Measurements from ENCODE around the gene REV3L. TPM values are rescaled to one million over a fixed set of nuclear protein-coding genes. Genes with fewer than 3 reads are reported as not detected.

The REV3L gene
- total and polyA plus RNA-seq, 2 of the 13 experiments (the other 11 are each of a cell fraction or from before 2014, with no cell fraction given) = 12.8 to 31.3 TPM

GRCh38 chr6:111492499-111492898, 9.5 kb upstream of the REV3L start:
- Histone ChIP-seq H3K4me1 (ENCODE audit: insufficient read depth, low read length) (0 out of 2 replicates have a peak, but pooled peaks cover 8% of the 10 kb centered on the region), H3K9ac (ENCODE audit: insufficient read depth, low read depth, low read length) (no peak overlapping the region), H4K20me1 (ENCODE audit: insufficient read depth, low read length) (no peaks in the 10 kb centered on the region), H3K9me3 (ENCODE audit: low read length) (no peaks in the 10 kb centered on the region), H2AFZ (ENCODE audit: low read length) (no peak overlapping the region), H3K27ac (ENCODE audit: extremely low read length, insufficient read depth, low read length) (no peak overlapping the region), H3K27me3 (ENCODE audit: control insufficient read depth in 1 of 2, insufficient read depth in 2 of 2, low read length in 2 of 2) (no peaks in the 10 kb centered on the region), H3K79me2 (ENCODE audit: insufficient read depth, low read length) (peaks cover 46% of the 10 kb centered on the region), H3K36me3 (replicated peaks in 1 of 2; ENCODE audit: control insufficient read depth in 1 of 2, insufficient read depth in 2 of 2, low read length in 2 of 2) (peaks cover 0 to 4% of the 10 kb centered on the region in 2 experiments; a peak in 2 of 5 replicates), H3K4me3 (replicated peaks in 1 of 3; ENCODE audit: insufficient read depth in 1 of 3, low read depth in 2 of 3, low read length in 3 of 3) (no peak overlapping the region), H3K4me2 (ENCODE audit: low read depth, low read length) (no peak overlapping the region)
- no TSS peak for BruUV-seq (replicated peaks)
- intact Hi-C loops (cut with micrococcal nuclease; ENCODE audit: unreplicated experiment) = no loop called here
- ChIA-PET POLR2A (interaction anchor here (0.8 to 1.0 kb wide), 2 partner anchors 8 to 10 kb away, joined by 3 to 4 read pairs; partner anchors contain the start of gene REV3L), CTCF (ENCODE audit: low intra/inter-chr PET ratio, low total read pairs) (no interaction called here)
- in situ Hi-C loops (cut with HindIII; ENCODE audit: extremely low pct_ligation_motif_present, low pct_unique_long_range_greater_than_20kb) = no loop called here
- FAIRE-seq (no peak), DNase-seq (ENCODE audit: low spot score) (no peak), ATAC-seq (no peak)
- 95% methylated on average over 2 of the region's 2 CpGs for WGBS (ENCODE audit: low lambda C conversion rate)
- TF ChIP-seq ZNF121 (CRISPR knock-in tag; IDR thresholded peaks at IDR 0.05) = peak; percentile 80
- TF ChIP-seq ZNF770 (CRISPR knock-in tag; IDR thresholded peaks at IDR 0.05) = peak; percentile 86
- no peak for TF ChIP-seq ZNF510 (CRISPR knock-in tag; IDR thresholded peaks at IDR 0.05; ENCODE audit: low read depth)
- TF ChIP-seq ZBTB3 (CRISPR knock-in tag; IDR thresholded peaks at IDR 0.05; ENCODE audit: borderline replicate concordance, low read depth) = peak; percentile 66; the same call in 1 of the 2 replicates

- H3K4me1 ChIP-seq (ENCODE audit: insufficient read depth, low read length) = peaks cover 19% of the 10 kb centered on the region
- H3K9ac ChIP-seq (ENCODE audit: insufficient read depth, low read depth, low read length) = no peak overlapping the region
- no TSS peak for BruUV-seq (replicated peaks)
- H3K4me3 ChIP-seq (replicated peaks in 1 of 3; ENCODE audit: insufficient read depth in 1 of 3, low read depth in 2 of 3, low read length in 3 of 3) = no peak overlapping the region
- no peak overlapping the region for H2AFZ ChIP-seq (ENCODE audit: low read length)
- DNase-seq (ENCODE audit: low spot score) = no peak
- intact Hi-C loops (cut with micrococcal nuclease; ENCODE audit: unreplicated experiment) (no loop called here), in situ Hi-C loops (cut with HindIII; ENCODE audit: extremely low pct_ligation_motif_present, low pct_unique_long_range_greater_than_20kb) (no loop called here)
- no peak overlapping the region for H3K27ac ChIP-seq (ENCODE audit: extremely low read length, insufficient read depth, low read length)
- H3K9me3 ChIP-seq (ENCODE audit: low read length) = no peaks in the 10 kb centered on the region
- no peaks in the 10 kb centered on the region for H4K20me1 ChIP-seq (ENCODE audit: insufficient read depth, low read length)
- ChIA-PET CTCF (ENCODE audit: low intra/inter-chr PET ratio, low total read pairs) (no interaction called here), POLR2A (interaction anchor here (2.0 kb wide), 1 partner anchor 11 kb away, joined by 4 read pairs; no protein-coding TSS in a partner anchor)
- no peak for FAIRE-seq
- no peak for TF ChIP-seq POGK (CRISPR knock-in tag; conservative IDR thresholded peaks at IDR 0.05)
- 0 out of 2 replicates have a peak, but pooled peaks have one; percentile 10 for TF ChIP-seq ATF1 (CRISPR knock-in tag; IDR thresholded peaks at IDR 0.05)
- no peak for TF ChIP-seq ZNF143 (CRISPR knock-in tag; IDR thresholded peaks at IDR 0.05)
- no peak for TF ChIP-seq SKIL (CRISPR knock-in tag; IDR thresholded peaks at IDR 0.05; ENCODE audit: borderline replicate concordance)
- TF ChIP-seq ZNF264 (CRISPR knock-in tag; IDR thresholded peaks at IDR 0.05) = no peak
- ATAC-seq = no peak
- H3K27me3 ChIP-seq (ENCODE audit: control insufficient read depth in 1 of 2, insufficient read depth in 2 of 2, low read length in 2 of 2) = no peaks in the 10 kb centered on the region
- 97% methylated on average over 3 of the region's 3 CpGs for WGBS (ENCODE audit: low lambda C conversion rate)
- H3K79me2 ChIP-seq (ENCODE audit: insufficient read depth, low read length) = peaks cover 52% of the 10 kb centered on the region
- H3K36me3 ChIP-seq (replicated peaks in 1 of 2; ENCODE audit: control insufficient read depth in 1 of 2, insufficient read depth in 2 of 2, low read length in 2 of 2) = peaks cover 0 to 4% of the 10 kb centered on the region in 2 experiments; a peak in 2 of 5 replicates
- no peak overlapping the region for H3K4me2 ChIP-seq (ENCODE audit: low read depth, low read length)
Measured at GRCh38 chr6:111490067-111490466, 7.0 kb upstream of the REV3L start.

All from HepG2 (cell line).